ENCODE results near the gene SHC4.
A peak's percentile ranks its signal among the peaks of the same experiment; 100 is the strongest.
"Not testable (repeated sequence)": the region's sequence is repeated elsewhere in the genome, so short reads cannot be mapped to it uniquely, and the experiment has no call there.

SHC4 gene

DNA sequence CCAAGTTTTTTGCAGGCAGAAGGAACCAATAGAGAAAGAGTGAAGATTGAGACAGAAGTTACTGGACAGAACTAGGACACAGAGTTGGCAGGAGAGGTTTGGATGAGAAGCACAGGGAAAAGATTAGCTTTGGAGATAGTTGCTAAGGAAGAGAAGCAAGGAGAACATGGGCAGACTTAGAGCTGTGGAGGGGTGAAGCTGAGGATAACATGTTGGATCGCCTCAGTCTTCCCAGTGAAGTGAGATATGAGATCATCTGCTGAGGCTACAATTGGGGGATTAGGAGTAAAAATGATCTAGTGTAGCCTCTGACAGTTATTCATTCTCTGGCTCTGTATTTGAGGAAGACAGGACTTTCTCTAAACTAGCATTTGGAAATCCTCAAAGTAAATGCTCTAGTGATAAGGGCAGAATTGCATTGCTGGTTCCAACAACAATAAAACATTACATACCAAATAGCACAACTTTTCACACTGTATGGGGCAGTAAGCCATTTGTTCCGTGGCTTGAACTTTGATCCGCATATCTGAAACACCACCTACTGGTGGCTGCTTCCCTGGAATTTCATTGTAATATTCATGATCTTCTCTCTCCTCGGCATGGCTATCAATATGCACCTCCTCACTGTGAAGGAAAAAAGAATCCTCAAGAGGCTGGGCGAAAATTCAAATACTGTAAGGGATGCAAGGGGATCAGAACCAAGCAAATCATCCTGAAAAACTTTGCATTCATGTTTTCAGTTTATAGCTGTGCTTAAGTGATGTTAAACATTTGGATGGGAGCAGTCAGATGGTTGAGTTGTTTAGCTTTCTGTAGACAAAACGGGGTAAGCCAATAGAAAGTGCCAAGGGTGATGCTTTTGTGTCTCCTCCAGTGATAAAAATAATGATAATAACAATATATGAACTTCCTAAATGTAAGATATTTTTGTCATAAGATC, 107.9 kb downstream of the SHC4 start:
- Histone ChIP-seq H3K36me3 (ENCODE audit: insufficient read depth, low read length) (no peaks in the 10 kb centered on the region), H3K4me3 (ENCODE audit: low read length) (no peak overlapping the region), H3K4me1 (ENCODE audit: control insufficient read depth, insufficient read depth, low read length) (peaks cover 36% of the 10 kb centered on the region), H3K27me3 (ENCODE audit: control insufficient read depth, insufficient read depth, low read length) (no peaks in the 10 kb centered on the region), H3K9ac (ENCODE audit: low read depth, low read length) (no peak overlapping the region), H3K4me2 (ENCODE audit: low read length) (peak overlapping the region; percentile 23), H3K9me3 (replicated peaks; ENCODE audit: low read length) (no peaks in the 10 kb centered on the region)

DNA sequence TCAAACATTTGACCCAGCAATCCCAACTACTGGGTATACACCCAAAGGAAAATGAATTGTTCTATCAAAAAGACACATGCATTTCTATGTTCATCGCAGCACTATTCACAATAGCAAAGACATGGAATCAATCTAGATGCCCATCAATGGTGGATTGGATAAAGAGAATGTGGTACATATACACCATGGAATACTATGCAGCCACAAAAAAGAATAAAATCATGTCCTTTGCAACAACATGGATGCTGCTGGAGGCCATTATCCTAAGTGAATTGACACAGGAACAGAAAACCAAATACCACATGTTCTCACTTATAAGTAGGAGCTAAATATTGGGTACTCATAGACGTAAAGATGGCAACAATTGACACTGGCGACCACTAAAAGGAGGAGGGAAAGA, 109.3 kb downstream of the SHC4 start:
- not testable (repeated sequence) for H3K9ac ChIP-seq (ENCODE audit: low read depth, low read length); H3K4me2 ChIP-seq (ENCODE audit: low read length); H3K27me3 ChIP-seq (ENCODE audit: control insufficient read depth, insufficient read depth, low read length); H3K4me3 ChIP-seq (ENCODE audit: low read length); H3K9me3 ChIP-seq (replicated peaks; ENCODE audit: low read length); H3K36me3 ChIP-seq (ENCODE audit: insufficient read depth, low read length)
- peaks cover 31% of the 10 kb centered on the region for H3K4me1 ChIP-seq (ENCODE audit: control insufficient read depth, insufficient read depth, low read length)

DNA sequence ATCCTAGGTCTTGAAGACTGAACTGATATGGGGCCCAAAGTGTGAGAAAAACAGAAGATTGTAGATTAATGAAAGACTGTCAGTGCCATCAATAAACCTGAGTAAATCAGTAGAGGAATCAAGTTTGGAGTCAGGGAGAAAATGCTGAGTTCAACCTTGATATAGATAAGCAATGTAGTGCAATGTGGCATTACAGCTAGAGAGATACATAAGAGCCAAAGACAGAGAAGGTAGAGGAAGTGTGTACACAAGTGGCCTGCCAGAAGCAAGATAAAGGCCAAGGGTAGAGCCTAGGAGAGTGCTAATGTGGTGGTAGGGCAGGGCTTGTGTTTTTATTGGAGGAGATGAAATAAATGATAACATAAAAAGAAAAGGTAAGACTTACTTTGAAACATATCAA, 111.8 kb downstream of the SHC4 start:
- H3K36me3 ChIP-seq (ENCODE audit: insufficient read depth, low read length): no peaks in the 10 kb centered on the region

DNA sequence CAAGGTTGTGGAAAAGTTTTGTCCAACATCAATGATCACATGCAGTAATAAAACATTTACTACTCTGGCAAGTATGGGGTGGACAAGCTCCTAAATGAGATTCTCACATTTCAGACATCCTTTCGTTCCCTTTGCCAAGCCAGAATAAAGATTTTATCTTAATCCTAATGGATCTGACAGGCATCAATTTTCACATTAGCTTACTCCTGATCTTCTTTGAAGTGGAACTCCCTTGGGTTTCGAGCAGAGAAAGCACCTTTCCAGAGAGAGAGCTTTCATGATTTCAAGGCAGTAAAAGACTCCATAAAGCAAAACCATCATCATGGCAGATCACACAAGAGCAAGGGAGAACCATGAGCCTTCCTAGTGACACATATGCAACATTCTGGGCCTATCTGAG, 113.1 kb downstream of the SHC4 start:
- Histone ChIP-seq H3K27me3 (ENCODE audit: control insufficient read depth, insufficient read depth, low read length) (no peaks in the 10 kb centered on the region), H3K36me3 (ENCODE audit: insufficient read depth, low read length) (no peaks in the 10 kb centered on the region), H3K4me1 (ENCODE audit: control insufficient read depth, insufficient read depth, low read length) (peaks cover 4% of the 10 kb centered on the region), H3K9me3 (replicated peaks; ENCODE audit: low read length) (no peaks in the 10 kb centered on the region), H3K4me2 (ENCODE audit: low read length) (no peak overlapping the region), H3K9ac (ENCODE audit: low read depth, low read length) (no peak overlapping the region), H3K4me3 (ENCODE audit: low read length) (no peak overlapping the region)

More for the DNA sequence above, 111.8 kb downstream of the SHC4 start:
- Histone ChIP-seq H3K4me2 (ENCODE audit: low read length) (no peak overlapping the region), H3K4me3 (ENCODE audit: low read length) (no peak overlapping the region), H3K27me3 (ENCODE audit: control insufficient read depth, insufficient read depth, low read length) (no peaks in the 10 kb centered on the region), H3K9me3 (replicated peaks; ENCODE audit: low read length) (no peaks in the 10 kb centered on the region), H3K9ac (ENCODE audit: low read depth, low read length) (no peak overlapping the region), H3K4me1 (ENCODE audit: control insufficient read depth, insufficient read depth, low read length) (peaks cover 14% of the 10 kb centered on the region)

DNA sequence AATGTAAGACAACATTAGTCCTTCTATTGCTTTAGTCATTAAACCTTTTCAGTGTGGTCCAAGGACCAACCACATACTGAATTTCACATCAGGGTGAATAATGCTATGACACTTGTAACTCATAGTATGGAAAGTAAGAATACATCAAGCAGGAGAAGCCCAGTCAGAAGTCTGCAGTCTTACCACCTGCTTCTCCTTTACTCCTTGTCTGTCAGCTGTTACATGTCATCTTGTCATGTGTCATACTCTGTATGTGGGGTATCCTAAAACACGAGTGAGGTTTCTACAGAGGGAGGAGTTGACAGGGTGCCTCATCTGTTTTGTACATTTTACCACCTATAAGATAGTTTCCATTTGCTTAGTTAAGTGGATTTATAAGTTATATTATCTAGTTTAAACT, 118.6 kb downstream of the SHC4 start:
- H3K4me2 ChIP-seq (ENCODE audit: low read length): no peak overlapping the region
- H3K4me1 ChIP-seq (ENCODE audit: control insufficient read depth, insufficient read depth, low read length): no peaks in the 10 kb centered on the region
- H3K9me3 ChIP-seq (replicated peaks; ENCODE audit: low read length): no peaks in the 10 kb centered on the region
- H3K9ac ChIP-seq (ENCODE audit: low read depth, low read length): no peak overlapping the region
- H3K27me3 ChIP-seq (ENCODE audit: control insufficient read depth, insufficient read depth, low read length): no peaks in the 10 kb centered on the region
- H3K36me3 ChIP-seq (ENCODE audit: insufficient read depth, low read length): no peaks in the 10 kb centered on the region
- H3K4me3 ChIP-seq (ENCODE audit: low read length): no peak overlapping the region

DNA sequence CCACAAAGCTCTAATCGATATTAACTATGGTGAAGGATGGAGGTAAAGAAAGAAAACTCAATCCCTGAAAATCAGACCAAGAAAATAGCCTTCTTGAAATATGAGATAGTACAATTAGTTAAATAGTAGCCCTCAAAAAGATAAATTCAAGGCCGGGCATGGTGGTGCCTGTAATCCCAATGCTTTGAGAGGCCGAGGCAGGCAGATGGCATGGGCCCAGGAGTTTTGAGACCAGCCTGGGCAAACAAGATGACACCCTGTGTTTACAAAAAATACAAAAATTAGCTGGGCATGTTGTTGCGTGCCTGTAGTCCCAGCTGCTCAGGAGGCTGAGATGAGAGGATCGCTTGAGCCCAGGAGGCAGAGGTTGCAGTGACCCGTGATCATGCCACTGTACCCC, 121.2 kb downstream of the SHC4 start:
- Histone ChIP-seq H3K9ac (ENCODE audit: low read depth, low read length) (no peak overlapping the region), H3K4me3 (ENCODE audit: low read length) (no peak overlapping the region), H3K9me3 (replicated peaks; ENCODE audit: low read length) (no peaks in the 10 kb centered on the region), H3K27me3 (ENCODE audit: control insufficient read depth, insufficient read depth, low read length) (no peaks in the 10 kb centered on the region), H3K4me1 (ENCODE audit: control insufficient read depth, insufficient read depth, low read length) (no peaks in the 10 kb centered on the region), H3K36me3 (ENCODE audit: insufficient read depth, low read length) (no peaks in the 10 kb centered on the region), H3K4me2 (ENCODE audit: low read length) (no peak overlapping the region)

DNA sequence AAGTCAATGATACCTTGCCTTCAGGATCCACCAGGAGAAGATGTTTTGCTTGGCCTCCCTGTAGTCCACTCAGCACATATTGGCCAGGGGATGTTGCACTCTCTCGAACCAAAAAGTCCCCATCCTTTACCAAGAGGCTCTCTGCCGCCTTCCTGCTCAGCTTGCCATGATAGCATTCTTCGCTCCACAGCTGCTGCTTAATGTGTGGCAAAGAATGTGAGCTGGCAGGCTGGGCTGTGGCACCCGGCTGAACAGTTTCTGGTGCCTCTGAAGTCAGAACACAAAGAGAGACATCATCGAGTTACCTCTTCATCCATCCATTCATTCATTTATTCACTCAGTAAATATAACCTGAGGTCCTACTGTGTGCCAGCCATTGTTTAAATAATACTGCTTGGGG, 129.0 kb downstream of the SHC4 start:
- H3K9ac ChIP-seq (ENCODE audit: low read depth, low read length): no peak overlapping the region
- no peaks in the 10 kb centered on the region for H3K27me3 ChIP-seq (ENCODE audit: control insufficient read depth, insufficient read depth, low read length)
- H3K9me3 ChIP-seq (replicated peaks; ENCODE audit: low read length): no peaks in the 10 kb centered on the region
- no peak overlapping the region for H3K4me2 ChIP-seq (ENCODE audit: low read length)
- H3K4me1 ChIP-seq (ENCODE audit: control insufficient read depth, insufficient read depth, low read length): no peaks in the 10 kb centered on the region
- H3K4me3 ChIP-seq (ENCODE audit: low read length): no peak overlapping the region
- H3K36me3 ChIP-seq (ENCODE audit: insufficient read depth, low read length): no peaks in the 10 kb centered on the region

DNA sequence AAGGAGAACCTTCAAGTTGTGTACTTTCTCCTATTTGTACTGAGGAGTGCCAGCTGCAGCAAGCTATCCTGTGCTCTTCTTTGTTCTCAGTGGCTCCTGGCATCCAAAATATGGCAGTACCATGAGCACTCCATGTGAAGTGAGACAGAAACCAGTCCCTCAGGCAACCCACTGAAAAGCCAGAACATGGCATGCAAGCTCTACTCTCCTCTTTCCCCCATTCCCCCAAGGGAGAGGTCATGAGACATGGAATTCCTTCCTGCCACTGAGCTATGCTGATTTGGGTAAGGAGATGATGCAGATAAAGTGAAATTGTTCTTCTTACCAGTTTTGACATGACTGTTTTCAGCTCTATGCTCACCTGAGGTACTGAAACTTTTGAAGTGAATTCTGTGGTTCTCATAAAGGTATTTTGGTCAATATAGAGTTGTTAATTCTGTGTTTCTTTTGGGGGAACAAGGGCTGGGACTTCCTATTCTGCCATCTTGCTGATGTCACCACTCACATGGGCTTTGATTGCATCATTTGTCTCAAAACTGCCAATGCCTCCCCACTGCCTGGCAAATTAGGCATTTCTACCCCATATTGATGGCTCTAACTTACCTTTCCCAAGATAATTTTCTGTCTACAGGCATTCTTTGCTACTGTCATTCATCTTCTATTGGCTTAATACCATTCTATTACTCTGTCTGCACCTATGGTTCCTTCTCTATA, 130.0 kb downstream of the SHC4 start:
- Histone ChIP-seq H3K9me3 (replicated peaks; ENCODE audit: low read length) (no peaks in the 10 kb centered on the region), H3K36me3 (ENCODE audit: insufficient read depth, low read length) (no peaks in the 10 kb centered on the region), H3K9ac (ENCODE audit: low read depth, low read length) (no peak overlapping the region)

DNA sequence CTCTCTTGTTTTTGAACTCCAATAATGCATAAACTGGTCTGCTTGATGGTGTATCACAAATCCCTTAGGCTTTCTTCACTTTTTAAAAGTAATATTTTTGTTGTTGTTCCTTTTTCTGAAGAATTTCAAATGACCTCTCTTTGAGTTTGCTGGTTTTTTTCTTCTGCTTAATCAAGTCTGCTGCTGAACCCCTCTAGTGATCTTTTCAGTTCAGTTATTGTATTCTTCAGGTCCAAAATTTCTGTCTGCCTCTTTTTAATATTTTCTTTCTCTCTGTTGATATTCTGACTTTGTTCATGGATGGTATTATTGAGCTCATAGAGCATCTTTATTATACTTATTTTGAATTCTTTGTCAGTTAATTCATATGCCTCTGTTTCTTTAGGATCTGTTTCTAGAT, 131.1 kb downstream of the SHC4 start:
- H3K4me2 ChIP-seq (ENCODE audit: low read length): no peak overlapping the region

More for the DNA sequence above, 130.0 kb downstream of the SHC4 start:
- Histone ChIP-seq H3K27me3 (ENCODE audit: control insufficient read depth, insufficient read depth, low read length) (no peaks in the 10 kb centered on the region), H3K4me1 (ENCODE audit: control insufficient read depth, insufficient read depth, low read length) (no peaks in the 10 kb centered on the region), H3K4me2 (ENCODE audit: low read length) (no peak overlapping the region), H3K4me3 (ENCODE audit: low read length) (no peak overlapping the region)

DNA sequence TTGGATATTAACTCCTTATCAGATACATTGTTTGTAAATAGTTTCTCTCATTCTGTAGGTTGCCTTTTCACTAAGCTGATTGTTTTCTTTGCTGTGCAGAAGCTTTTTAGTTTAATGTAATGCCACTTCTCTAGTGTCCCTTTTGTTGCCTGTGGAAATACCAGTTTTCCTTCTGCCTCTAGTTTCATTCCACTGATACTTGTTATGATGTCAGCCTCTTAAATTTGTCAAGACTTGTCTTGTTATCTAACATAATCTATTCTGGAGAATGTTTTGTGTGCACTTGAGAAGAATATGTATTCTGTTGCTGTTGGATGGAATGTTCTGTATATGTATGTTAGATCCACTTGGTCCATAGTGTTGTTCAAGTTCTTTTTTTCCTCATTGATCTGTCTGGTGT, 134.8 kb downstream of the SHC4 start:
- Histone ChIP-seq H3K9ac (ENCODE audit: low read depth, low read length) (no peak overlapping the region), H3K4me2 (ENCODE audit: low read length) (no peak overlapping the region), H3K9me3 (replicated peaks; ENCODE audit: low read length) (no peaks in the 10 kb centered on the region), H3K4me3 (ENCODE audit: low read length) (no peak overlapping the region), H3K4me1 (ENCODE audit: control insufficient read depth, insufficient read depth, low read length) (no peaks in the 10 kb centered on the region), H3K27me3 (ENCODE audit: control insufficient read depth, insufficient read depth, low read length) (no peaks in the 10 kb centered on the region), H3K36me3 (ENCODE audit: insufficient read depth, low read length) (no peaks in the 10 kb centered on the region)

More for the DNA sequence above, 131.1 kb downstream of the SHC4 start:
- Histone ChIP-seq H3K36me3 (ENCODE audit: insufficient read depth, low read length) (no peaks in the 10 kb centered on the region), H3K4me1 (ENCODE audit: control insufficient read depth, insufficient read depth, low read length) (no peaks in the 10 kb centered on the region), H3K4me3 (ENCODE audit: low read length) (no peak overlapping the region), H3K9me3 (replicated peaks; ENCODE audit: low read length) (no peaks in the 10 kb centered on the region), H3K9ac (ENCODE audit: low read depth, low read length) (no peak overlapping the region), H3K27me3 (ENCODE audit: control insufficient read depth, insufficient read depth, low read length) (no peaks in the 10 kb centered on the region)

DNA sequence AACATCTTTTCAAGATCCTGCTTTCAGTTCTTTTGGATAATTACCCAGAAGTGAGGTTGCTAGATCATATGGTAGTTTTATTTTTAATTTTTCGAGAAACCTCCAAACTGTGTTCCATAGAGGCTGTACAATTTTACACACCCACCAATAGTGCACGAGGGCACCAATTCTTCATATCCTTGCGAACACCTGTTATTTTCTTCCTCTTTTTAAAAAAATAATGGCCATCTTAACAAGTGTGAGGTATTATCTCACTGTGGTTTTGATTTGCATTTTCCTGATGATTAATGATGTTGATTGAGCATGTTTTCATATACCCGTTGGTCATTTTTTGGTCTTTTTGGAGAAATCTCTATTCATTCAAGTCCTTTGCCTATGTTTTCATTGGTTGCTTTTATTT, 135.2 kb downstream of the SHC4 start:
- H3K4me3 ChIP-seq (ENCODE audit: low read length): no peak overlapping the region
- H3K27me3 ChIP-seq (ENCODE audit: control insufficient read depth, insufficient read depth, low read length): no peaks in the 10 kb centered on the region
- H3K4me1 ChIP-seq (ENCODE audit: control insufficient read depth, insufficient read depth, low read length): no peaks in the 10 kb centered on the region
- H3K9ac ChIP-seq (ENCODE audit: low read depth, low read length): no peak overlapping the region
- no peak overlapping the region for H3K4me2 ChIP-seq (ENCODE audit: low read length)
- no peaks in the 10 kb centered on the region for H3K36me3 ChIP-seq (ENCODE audit: insufficient read depth, low read length)
- H3K9me3 ChIP-seq (replicated peaks; ENCODE audit: low read length): no peaks in the 10 kb centered on the region

All from skeletal muscle satellite cell (primary cell).